ENCODE results near the gene WRAP73.
"Not testable (repeated sequence)": the region's sequence is repeated elsewhere in the genome, so short reads cannot be mapped to it uniquely, and the experiment has no call there.

DNA sequence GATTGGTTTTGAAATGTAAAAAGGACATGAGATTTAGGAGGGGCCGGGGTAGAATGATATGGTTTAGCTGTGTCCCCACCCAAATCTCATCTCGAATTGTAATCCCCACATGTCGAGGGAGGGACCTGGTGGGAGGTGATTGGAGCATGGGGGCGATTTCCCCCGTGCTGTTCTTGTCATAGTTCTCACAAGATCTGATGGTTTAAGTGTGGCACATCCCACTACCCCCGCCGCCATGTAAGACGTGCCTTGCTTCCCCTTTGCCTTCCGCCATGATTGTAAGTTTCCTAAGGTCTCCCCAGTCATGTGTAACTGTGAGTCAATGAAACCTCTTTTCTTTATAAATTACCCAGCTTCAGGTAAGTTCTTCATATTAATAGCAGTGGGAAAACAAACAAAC, 27.8 kb downstream of the WRAP73 start:
- TF ChIP-seq, protein P1, sequence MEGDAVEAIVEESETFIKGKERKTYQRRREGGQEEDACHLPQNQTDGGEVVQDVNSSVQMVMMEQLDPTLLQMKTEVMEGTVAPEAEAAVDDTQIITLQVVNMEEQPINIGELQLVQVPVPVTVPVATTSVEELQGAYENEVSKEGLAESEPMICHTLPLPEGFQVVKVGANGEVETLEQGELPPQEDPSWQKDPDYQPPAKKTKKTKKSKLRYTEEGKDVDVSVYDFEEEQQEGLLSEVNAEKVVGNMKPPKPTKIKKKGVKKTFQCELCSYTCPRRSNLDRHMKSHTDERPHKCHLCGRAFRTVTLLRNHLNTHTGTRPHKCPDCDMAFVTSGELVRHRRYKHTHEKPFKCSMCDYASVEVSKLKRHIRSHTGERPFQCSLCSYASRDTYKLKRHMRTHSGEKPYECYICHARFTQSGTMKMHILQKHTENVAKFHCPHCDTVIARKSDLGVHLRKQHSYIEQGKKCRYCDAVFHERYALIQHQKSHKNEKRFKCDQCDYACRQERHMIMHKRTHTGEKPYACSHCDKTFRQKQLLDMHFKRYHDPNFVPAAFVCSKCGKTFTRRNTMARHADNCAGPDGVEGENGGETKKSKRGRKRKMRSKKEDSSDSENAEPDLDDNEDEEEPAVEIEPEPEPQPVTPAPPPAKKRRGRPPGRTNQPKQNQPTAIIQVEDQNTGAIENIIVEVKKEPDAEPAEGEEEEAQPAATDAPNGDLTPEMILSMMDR (IDR thresholded peaks at IDR 0.05; ENCODE audit: low read length) = not testable (repeated sequence)
- not testable (repeated sequence) for TF ChIP-seq EZH2 (IDR thresholded peaks at IDR 0.05; ENCODE audit: borderline replicate concordance, low read length)

All from OCI-LY1 (cell line).